ENCODE measurements around the gene CEACAM21. TPM values are rescaled to one million over a fixed set of nuclear protein-coding genes. Genes with fewer than 3 reads are reported as not detected.

Gene CEACAM21
- total RNA-seq = not detected in 2 replicates

DNA sequence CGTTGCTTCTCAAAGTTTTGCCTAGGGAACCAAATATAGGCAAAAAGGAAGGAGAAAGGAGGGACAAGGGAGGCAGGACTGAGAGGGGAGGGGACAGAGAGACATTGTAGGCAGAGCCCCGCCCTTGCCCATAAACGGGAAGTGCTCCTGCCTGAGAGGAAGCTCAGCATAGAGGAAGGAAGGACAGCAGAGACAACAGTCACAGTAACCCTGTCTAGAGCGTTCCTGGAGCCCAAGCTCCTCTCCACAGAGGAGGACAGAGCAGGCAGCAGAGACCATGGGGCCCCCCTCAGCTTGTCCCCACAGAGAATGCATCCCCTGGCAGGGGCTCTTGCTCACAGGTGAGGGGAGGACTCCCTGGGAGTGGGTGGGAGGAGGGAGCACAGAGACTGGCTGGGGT lies at the start of gene CEACAM21:
Gene CEACAM21 (plus strand): TSS at position 169 of the 400 bp plus-strand sequence. CDS start 109 bp downstream, at position 278.
- no peak for TF ChIP-seq CTCF (IDR thresholded peaks at IDR 0.05; ENCODE audit: insufficient read depth, low read length, poor library complexity, severe bottlenecking)
- peaks cover 2% of the 10 kb centered on the region for H3K27me3 ChIP-seq (ENCODE audit: control insufficient read depth, insufficient read depth, low read length)
- no peaks in the 10 kb centered on the region for H3K36me3 ChIP-seq (ENCODE audit: control insufficient read depth, insufficient read depth, low read length)
- no peak within 1 kb of the TSS for H3K4me3 ChIP-seq (ENCODE audit: low read depth, low read length)
- no peak for DNase-seq (ENCODE audit: low read depth)

GRCh38 chr19:41527089-41527488 lies 48.9 kb upstream of the CEACAM21 start:
- Histone ChIP-seq H3K36me3 (ENCODE audit: control insufficient read depth, insufficient read depth, low read length) (no peaks in the 10 kb centered on the region), H3K4me3 (ENCODE audit: low read depth, low read length) (no peak overlapping the region), H3K27me3 (ENCODE audit: control insufficient read depth, insufficient read depth, low read length) (peaks cover 3% of the 10 kb centered on the region)
- TF ChIP-seq CTCF (IDR thresholded peaks at IDR 0.05; ENCODE audit: insufficient read depth, low read length, poor library complexity, severe bottlenecking) = no peak
- DNase-seq (ENCODE audit: low read depth) = no peak

DNA sequence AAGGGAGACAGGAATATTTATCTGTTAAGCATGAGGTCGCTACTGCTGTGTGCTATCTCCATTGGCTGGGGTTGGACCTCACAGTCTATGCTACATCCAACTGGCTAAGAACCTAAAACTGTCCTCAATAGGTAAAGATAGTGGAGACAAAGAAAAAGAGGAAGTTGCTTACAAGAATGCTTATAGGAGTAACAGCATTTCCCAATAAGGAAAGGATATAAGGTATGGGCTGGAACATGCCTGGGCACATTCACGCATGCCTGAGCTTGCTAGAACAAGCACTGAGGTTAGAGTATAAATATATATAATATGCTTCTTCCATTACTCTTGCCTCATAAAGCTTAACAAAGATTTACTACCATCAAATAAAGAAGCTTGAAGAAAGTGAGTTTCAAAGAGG lies 47.9 kb upstream of the CEACAM21 start:
- DNase-seq (ENCODE audit: low read depth) = no peak
- Histone ChIP-seq H3K27me3 (ENCODE audit: control insufficient read depth, insufficient read depth, low read length) (no peaks in the 10 kb centered on the region), H3K4me3 (ENCODE audit: low read depth, low read length) (no peak overlapping the region), H3K36me3 (ENCODE audit: control insufficient read depth, insufficient read depth, low read length) (no peaks in the 10 kb centered on the region)
- no peak for TF ChIP-seq CTCF (IDR thresholded peaks at IDR 0.05; ENCODE audit: insufficient read depth, low read length, poor library complexity, severe bottlenecking)

GRCh38 chr19:41529484-41530183 lies 46.3 kb upstream of the CEACAM21 start:
- TF ChIP-seq CTCF (IDR thresholded peaks at IDR 0.05; ENCODE audit: insufficient read depth, low read length, poor library complexity, severe bottlenecking) = no peak

DNA sequence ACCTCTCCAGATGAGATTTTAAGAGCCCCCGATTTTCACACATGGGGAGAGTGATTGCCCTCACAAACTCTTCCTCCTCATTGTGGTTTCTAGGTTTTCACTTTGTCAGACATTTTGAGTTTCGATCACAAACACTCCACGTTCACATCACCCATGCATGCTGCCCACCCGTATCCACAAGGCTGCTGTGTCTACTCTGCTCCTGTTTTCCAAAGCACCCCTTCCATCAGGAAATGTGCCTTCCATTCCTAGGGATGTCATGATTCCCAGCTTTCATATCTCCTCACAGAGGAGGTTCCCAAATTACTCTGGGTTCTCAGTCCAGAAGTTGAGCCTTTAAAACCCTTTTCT lies 45.8 kb upstream of the CEACAM21 start:
- H3K36me3 ChIP-seq (ENCODE audit: control insufficient read depth, insufficient read depth, low read length) = no peaks in the 10 kb centered on the region
- no peak overlapping the region for H3K4me3 ChIP-seq (ENCODE audit: low read depth, low read length)
- H3K27me3 ChIP-seq (ENCODE audit: control insufficient read depth, insufficient read depth, low read length) = no peaks in the 10 kb centered on the region
- TF ChIP-seq CTCF (IDR thresholded peaks at IDR 0.05; ENCODE audit: insufficient read depth, low read length, poor library complexity, severe bottlenecking) = no peak
- DNase-seq (ENCODE audit: low read depth) = no peak

More at GRCh38 chr19:41529484-41530183, 46.3 kb upstream of the CEACAM21 start:
- DNase-seq (ENCODE audit: low read depth) = no peak
- H3K36me3 ChIP-seq (ENCODE audit: control insufficient read depth, insufficient read depth, low read length) = no peaks in the 10 kb centered on the region
- no peak overlapping the region for H3K4me3 ChIP-seq (ENCODE audit: low read depth, low read length)
- no peaks in the 10 kb centered on the region for H3K27me3 ChIP-seq (ENCODE audit: control insufficient read depth, insufficient read depth, low read length)

DNA sequence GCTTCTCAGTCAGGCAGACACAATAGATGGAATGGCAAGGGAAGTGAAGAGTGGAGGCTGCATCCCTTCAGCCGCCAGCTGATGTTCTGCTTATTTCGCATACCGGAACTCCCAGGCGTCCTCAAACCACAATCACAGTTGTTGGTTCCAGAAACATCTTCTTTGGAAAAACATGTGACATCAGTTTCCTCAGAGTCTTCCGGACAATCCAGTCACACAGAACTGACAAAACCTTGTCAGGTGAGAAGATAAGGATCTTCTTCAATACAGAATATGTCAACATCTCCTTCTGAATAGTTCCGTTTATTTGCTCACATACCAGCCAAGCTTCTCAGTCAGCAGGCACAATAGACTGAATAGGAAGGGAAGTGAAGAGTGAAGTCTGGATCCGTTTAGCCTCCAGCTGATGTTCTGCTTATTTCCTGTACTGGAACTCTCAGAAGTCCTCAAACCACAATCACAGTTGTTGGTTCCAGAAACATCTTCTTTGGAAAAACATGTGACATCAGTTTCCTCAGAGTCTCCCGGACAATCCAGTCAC lies 45.1 kb upstream of the CEACAM21 start:
- Histone ChIP-seq H3K27me3 (ENCODE audit: control insufficient read depth, insufficient read depth, low read length) (no peaks in the 10 kb centered on the region), H3K4me3 (ENCODE audit: low read depth, low read length) (no peak overlapping the region), H3K36me3 (ENCODE audit: control insufficient read depth, insufficient read depth, low read length) (no peaks in the 10 kb centered on the region)
- no peak for TF ChIP-seq CTCF (IDR thresholded peaks at IDR 0.05; ENCODE audit: insufficient read depth, low read length, poor library complexity, severe bottlenecking)
- no peak for DNase-seq (ENCODE audit: low read depth)
